GM12891 (cell line): ENCODE measurements around the gene ARIH2.

ENCODE experiments used
- DNase-seq: peaks from one replicate; pipeline ENCODE4 v3.0.0; 2011; ENCODE audit warnings: low spot score; ENCODE audit not compliant: insufficient read length
- FAIRE-seq: peaks from 2 replicates; lab custom pipeline; 2011; peaks lifted over from hg19 to GRCh38; lab: Jason Lieb, UNC
- PAX5 ChIP-seq: IDR thresholded peaks from 2 replicates; pipeline ENCODE4 v1.6.1; 2011; ENCODE audit warnings: low read length, moderate library complexity, mild to moderate bottlenecking; ENCODE audit not compliant: insufficient read depth, severe bottlenecking
- POLR2A ChIP-seq: IDR thresholded peaks from 2 replicates; pipeline ENCODE4 v1.6.1; 2011; ENCODE audit warnings: low read depth, low read length, control low read depth
- POLR2AphosphoS5 ChIP-seq: IDR thresholded peaks from 2 replicates; pipeline ENCODE4 v1.6.1; 2011; ENCODE audit warnings: low read depth, low read length, control low read depth
- POU2F2 ChIP-seq: IDR thresholded peaks from 2 replicates; pipeline ENCODE4 v1.6.1; 2011; ENCODE audit warnings: low read depth, mild to moderate bottlenecking, control low read depth, low read length, moderate library complexity
- SPI1 ChIP-seq: IDR thresholded peaks from 2 replicates; pipeline ENCODE4 v1.6.1; 2011; ENCODE audit warnings: low read depth, low read length, control low read depth
- TAF1 ChIP-seq: IDR thresholded peaks from 2 replicates; pipeline ENCODE4 v1.6.1; 2011; ENCODE audit warnings: low read depth, low read length, control low read depth

ARIH2 gene

DNA sequence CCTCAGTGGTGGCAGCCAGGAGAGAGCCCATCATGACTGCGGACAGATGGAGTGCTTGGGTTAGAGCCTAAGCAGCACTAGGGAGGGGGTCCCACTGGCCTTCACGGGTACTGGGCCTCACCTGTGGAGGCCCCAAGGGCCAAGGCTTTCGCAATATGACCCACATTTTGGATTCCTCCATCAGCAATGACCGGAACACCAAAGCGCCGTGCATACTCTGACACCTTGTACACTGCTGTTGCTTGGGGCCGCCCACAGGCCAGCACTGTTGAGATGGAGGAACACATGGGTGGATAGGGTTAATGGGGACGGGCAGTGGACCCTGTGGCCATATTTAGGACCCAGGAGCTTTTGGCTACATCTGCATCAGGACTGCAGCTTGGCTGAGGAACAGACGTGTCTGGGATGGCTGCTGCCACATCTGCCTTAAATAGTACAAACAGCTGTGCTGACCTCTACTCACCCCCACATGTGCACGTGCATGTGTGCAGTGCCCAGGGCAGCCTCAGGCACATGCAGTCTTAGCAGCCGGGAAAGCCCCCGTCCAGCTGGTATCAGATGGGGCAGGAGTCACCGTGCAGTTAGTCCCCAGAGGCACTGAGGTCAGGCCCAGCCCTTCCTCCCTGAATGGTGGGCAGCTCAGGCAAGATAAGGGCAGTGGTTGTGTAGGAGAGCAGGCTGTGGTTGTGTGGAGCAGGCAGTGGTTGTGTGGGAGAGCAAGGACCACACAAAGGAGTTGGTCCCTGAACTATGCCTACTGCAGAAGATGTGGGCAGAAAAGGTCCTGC lies 106.6 kb downstream of the ARIH2 start:
- DNase-seq (no peak), FAIRE-seq (no peak)
- 0 out of 2 replicates have a peak, but pooled peaks have one; percentile 60 for TF ChIP-seq POLR2AphosphoS5
- no peak for TF ChIP-seq PAX5
- TF ChIP-seq POLR2A: peak; percentile 78
- no peak for TF ChIP-seq TAF1

DNA sequence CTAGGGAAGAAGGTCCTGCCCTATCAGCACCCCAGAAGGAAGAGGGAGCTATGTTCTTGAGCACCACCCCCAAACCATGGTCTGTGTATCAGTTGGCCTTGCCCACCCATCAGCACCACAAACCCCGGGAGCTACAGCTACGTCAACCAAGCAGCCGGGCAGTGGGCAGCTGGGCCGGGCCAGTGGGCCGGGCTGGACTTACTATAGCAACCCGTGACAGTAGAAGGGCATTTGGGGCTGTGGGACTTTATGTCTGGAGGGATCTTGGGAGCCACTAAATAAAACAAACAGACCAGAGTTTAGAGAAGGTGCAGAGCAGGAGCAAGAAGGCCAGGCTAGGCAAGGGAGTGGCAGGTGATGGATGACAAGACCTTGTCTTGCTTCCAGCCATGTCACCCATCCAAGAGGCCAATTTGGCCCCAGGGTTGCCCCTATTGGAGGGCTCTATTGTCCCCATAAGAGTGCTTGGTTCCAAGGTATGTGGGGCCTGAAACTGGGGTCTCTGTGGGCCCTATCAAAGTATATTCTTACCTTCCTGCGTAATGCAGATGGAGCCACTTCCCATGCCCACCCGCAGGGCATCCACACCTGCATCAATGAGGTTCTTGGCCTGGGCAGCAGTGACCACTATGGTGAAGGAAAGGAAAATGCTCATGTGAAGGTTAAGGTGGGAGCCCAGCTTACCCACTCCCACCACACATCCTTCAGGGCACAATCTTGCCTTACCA lies 107.3 kb downstream of the ARIH2 start:
- DNase-seq (no peak), FAIRE-seq (no peak)
- no peak; the same call in 1 of the 2 replicates for TF ChIP-seq POU2F2
- TF ChIP-seq PAX5: no peak
- no peak for TF ChIP-seq TAF1
- TF ChIP-seq POLR2AphosphoS5: peak; percentile 18; the same call in 1 of the 2 replicates

DNA sequence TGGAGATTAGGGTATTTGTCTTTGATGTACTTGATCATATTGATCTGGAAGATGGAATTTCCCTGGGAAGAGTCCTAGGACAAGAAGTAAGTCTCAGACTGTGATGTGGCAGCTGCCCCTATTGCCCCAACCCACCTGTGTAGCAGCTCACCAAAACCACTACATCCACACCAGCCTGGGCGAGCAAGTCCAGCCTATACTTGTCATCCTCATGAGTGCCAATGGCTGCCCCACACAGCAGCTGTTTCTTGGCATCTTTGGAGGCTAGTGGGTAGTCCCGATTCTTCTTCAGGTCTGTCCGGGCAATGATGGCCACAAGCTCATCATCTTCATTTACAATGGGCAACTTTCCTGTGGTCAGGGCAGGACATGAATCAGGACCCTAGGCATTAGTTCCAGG lies 107.9 kb downstream of the ARIH2 start:
- FAIRE-seq (no peak), DNase-seq (no peak)
- TF ChIP-seq SPI1: no peak
- 0 out of 2 replicates have a peak, but pooled peaks have one; percentile 13 for TF ChIP-seq POLR2AphosphoS5
- TF ChIP-seq POLR2A: peak; percentile 67; the same call in 1 of the 2 replicates
- no peak for TF ChIP-seq PAX5

DNA sequence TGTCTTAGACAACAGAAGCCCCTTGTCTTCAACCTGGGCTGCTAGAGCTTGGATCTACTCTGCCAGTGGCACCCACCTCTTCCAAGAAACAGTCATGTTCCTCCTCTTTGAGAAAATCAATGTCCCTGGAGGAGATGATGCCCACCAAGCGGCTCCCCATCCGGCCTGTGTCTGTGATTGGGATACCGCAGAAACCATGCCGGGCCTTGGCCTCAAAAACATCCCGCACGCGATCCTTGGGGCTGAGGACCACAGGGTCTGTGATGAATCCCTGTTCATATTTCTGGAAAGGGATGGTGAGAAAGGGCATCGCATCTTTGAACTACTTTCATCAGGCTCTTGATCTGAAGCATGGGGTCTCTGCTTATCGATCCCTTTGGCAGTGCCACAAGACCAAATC lies 109.0 kb downstream of the ARIH2 start:
- DNase-seq (no peak), FAIRE-seq (no peak)
- no peak for TF ChIP-seq PAX5
- TF ChIP-seq POLR2AphosphoS5: no peak; the same call in 1 of the 2 replicates
- no peak for TF ChIP-seq POU2F2
- TF ChIP-seq TAF1: no peak
- TF ChIP-seq SPI1: no peak
- TF ChIP-seq POLR2A: no peak

DNA sequence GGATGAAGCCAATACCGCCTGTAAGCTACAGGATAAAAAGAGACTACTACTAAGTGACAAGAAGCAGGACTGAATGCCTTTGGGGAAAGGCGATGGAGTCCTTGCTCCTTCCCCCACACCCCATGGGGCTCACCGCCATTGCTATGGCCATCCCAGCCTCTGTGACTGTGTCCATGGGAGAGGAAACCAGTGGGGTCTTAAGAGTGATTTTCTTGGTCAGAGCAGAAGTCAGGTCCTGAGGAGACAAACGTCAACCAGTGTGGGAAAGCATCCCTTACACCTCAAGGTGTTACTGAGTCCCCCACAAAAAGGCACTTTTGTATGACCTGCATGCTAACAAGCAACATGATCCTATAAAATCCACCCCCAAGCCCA lies 109.6 kb downstream of the ARIH2 start:
- FAIRE-seq (no peak), DNase-seq (no peak)
- no peak for TF ChIP-seq POLR2A
- no peak for TF ChIP-seq TAF1
- TF ChIP-seq POU2F2: 0 out of 2 replicates have a peak, but pooled peaks have one; percentile 15
- no peak for TF ChIP-seq PAX5
- TF ChIP-seq POLR2AphosphoS5: no peak
- TF ChIP-seq SPI1: no peak

DNA sequence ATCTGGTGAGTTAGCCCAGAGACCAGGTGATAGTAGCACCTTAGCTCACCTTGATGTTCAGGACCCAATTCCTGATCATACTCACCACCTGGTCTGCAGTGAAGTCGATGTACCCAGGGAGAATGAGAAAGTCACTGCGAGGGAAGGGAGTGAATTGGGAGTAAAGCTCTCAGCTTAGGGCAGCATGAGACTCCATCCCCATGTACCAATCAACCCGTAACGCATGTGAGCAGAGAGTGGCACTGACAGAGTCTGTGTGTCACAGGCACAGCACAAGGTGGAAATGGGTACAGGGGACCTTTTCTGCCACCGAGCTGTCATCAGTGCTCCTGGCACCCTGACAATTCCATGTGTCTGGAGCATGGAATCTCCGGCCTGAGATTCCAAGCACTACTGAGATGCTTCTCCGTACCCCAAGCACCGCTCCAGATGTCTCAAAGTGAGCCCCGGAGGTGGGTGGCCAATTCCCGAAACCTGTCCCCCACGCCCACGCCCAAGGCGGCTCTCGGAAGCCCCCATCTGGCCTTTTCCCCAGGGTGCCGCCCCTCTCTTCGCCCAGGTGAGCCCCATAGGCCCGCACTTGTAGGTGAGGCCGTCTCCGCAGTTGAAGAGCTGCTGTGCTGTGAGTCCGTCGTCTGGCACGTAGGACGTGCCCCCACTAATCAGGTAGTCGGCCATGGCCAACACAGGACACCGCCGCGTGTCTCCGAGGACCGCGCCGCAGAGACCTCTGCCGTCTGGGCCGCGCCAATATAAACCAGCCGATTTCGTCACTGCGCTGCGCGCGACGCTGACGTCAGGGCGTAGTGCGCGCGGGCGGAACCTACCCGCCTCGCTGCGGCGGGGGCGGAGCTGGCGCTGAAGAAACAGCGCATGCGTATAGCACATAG lies 110.3 kb downstream of the ARIH2 start, which contains the start of gene IMPDH2:
IMPDH2 (minus strand) TSS at position 726 of the 890 bp plus-strand sequence; CDS start at position 678, 48 bp downstream.
- peak; percentile 74 for TF ChIP-seq PAX5
- TF ChIP-seq TAF1: peak; percentile 72; the same call in 1 of the 2 replicates
- no peak; the same call in 1 of the 2 replicates for TF ChIP-seq SPI1
- peak; percentile 99 for TF ChIP-seq POLR2A
- peak; percentile 99 for TF ChIP-seq POLR2AphosphoS5
- TF ChIP-seq POU2F2: peak; percentile 93
- peak; percentile 100 for FAIRE-seq
- peak; percentile 70 for DNase-seq

DNA sequence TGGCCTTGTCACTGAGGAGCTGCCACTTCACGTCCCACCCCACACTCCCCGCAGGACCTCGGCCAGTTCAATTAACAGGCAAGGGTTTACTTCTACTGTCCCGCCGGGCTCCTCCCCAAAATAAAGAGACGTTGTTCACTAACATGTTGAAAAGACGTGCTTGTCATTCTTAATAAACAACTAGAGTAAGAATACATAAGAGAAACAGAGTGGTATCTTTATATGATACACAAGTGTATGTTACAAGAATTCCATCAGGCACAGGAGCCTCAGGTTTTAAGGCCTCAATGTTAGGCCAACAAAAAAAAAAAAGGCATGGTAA lies 110.9 kb downstream of the ARIH2 start:
- FAIRE-seq: no peak

DNA sequence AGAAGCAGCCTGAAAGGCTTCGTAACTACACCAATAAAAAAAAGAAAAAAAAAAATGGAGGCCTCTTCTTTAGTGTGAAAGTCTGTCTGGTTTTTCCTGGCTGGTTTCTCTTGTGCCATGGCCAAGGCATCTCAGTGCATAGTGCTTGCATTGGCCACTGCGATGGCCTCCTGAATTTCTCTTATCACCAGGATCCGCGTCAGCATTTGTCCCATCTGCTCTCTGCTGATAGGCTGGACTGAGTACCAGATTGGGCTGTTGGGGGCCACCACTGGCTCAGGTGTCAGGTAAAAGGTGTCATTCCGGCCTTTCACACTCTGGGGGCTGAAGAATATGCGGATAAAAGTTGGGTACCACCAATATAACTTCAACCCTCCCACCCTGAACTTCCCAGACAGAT lies 111.7 kb downstream of the ARIH2 start:
- DNase-seq (no peak), FAIRE-seq (no peak)
- TF ChIP-seq SPI1 (no peak), PAX5 (no peak), POLR2A (no peak), POU2F2 (no peak), POLR2AphosphoS5 (no peak), TAF1 (no peak)

More for the DNA sequence above, 110.9 kb downstream of the ARIH2 start:
- no peak for TF ChIP-seq POU2F2
- no peak for TF ChIP-seq TAF1
- TF ChIP-seq POLR2AphosphoS5: no peak
- no peak for TF ChIP-seq POLR2A
- no peak for TF ChIP-seq SPI1
- TF ChIP-seq PAX5: no peak
- DNase-seq: no peak
